ENCODE measurements around the gene KCNK7.

The KCNK7 gene

GRCh38 chr11:65559535-65559934 is 36.1 kb downstream of the KCNK7 start:
- Histone ChIP-seq H3K4me3 (ENCODE audit: low read depth in 1 of 2, low read length in 1 of 2) (no peak overlapping the region), H3K9me3 (no peaks in the 10 kb centered on the region), H3K27me3 (peaks cover 83% of the 10 kb centered on the region), H3K27ac (no peak overlapping the region), H3K36me3 (no peaks in the 10 kb centered on the region), H3K4me1 (ENCODE audit: control insufficient read depth in 1 of 2, insufficient read depth in 1 of 2, low read depth in 1 of 2, low read length in 1 of 2) (peaks cover 4 to 14% of the 10 kb centered on the region in 2 experiments)
- TF ChIP-seq CTCF (IDR thresholded peaks at IDR 0.05): no peak

GRCh38 chr11:65558930-65559509 is 36.6 kb downstream of the KCNK7 start:
- no peaks in the 10 kb centered on the region for H3K36me3 ChIP-seq
- H3K4me3 ChIP-seq (ENCODE audit: low read depth in 1 of 2, low read length in 1 of 2): peak overlapping the region; percentile 17 to 59
- peaks cover 88% of the 10 kb centered on the region for H3K27me3 ChIP-seq
- H3K27ac ChIP-seq: no peak overlapping the region
- peaks cover 4 to 14% of the 10 kb centered on the region in 2 experiments for H3K4me1 ChIP-seq (ENCODE audit: control insufficient read depth in 1 of 2, insufficient read depth in 1 of 2, low read depth in 1 of 2, low read length in 1 of 2)
- TF ChIP-seq CTCF (IDR thresholded peaks at IDR 0.05): no peak
- no peaks in the 10 kb centered on the region for H3K9me3 ChIP-seq

GRCh38 chr11:65558002-65558929 is 37.3 kb downstream of the KCNK7 start, which contains the start of gene LTBP3:
LTBP3 (minus strand) TSS chr11:65558359; CDS start chr11:65557959, 400 bp downstream.
- Histone ChIP-seq H3K27me3 (peaks cover 95% of the 10 kb centered on the region), H3K4me3 (ENCODE audit: low read depth in 1 of 2, low read length in 1 of 2) (peak within 1 kb of the TSS; percentile 25 to 59), H3K9me3 (no peaks in the 10 kb centered on the region), H3K27ac (no peak within 1 kb of the TSS), H3K4me1 (ENCODE audit: control insufficient read depth in 1 of 2, insufficient read depth in 1 of 2, low read depth in 1 of 2, low read length in 1 of 2) (peaks cover 4 to 14% of the 10 kb centered on the region in 2 experiments), H3K36me3 (no peaks in the 10 kb centered on the region)
- no peak for TF ChIP-seq CTCF (IDR thresholded peaks at IDR 0.05)

- Histone ChIP-seq H3K27ac (no peak overlapping the region), H3K27me3 (peaks cover 98% of the 10 kb centered on the region), H3K9me3 (no peaks in the 10 kb centered on the region), H3K4me3 (ENCODE audit: low read depth in 1 of 2, low read length in 1 of 2) (peak overlapping the region in 1 of 2 experiments; percentile 59), H3K4me1 (ENCODE audit: control insufficient read depth in 1 of 2, insufficient read depth in 1 of 2, low read depth in 1 of 2, low read length in 1 of 2) (peaks cover 8 to 14% of the 10 kb centered on the region in 2 experiments), H3K36me3 (no peaks in the 10 kb centered on the region)
- TF ChIP-seq CTCF (IDR thresholded peaks at IDR 0.05): no peak
Measured at GRCh38 chr11:65557280-65558001, 38.2 kb downstream of the KCNK7 start.

GRCh38 chr11:65556470-65557279 is 38.9 kb downstream of the KCNK7 start:
- H3K4me1 ChIP-seq (ENCODE audit: control insufficient read depth in 1 of 2, insufficient read depth in 1 of 2, low read depth in 1 of 2, low read length in 1 of 2): peaks cover 15 to 20% of the 10 kb centered on the region in 2 experiments
- H3K9me3 ChIP-seq: no peaks in the 10 kb centered on the region
- H3K27ac ChIP-seq: no peak overlapping the region

More at GRCh38 chr11:65556470-65557279, 38.9 kb downstream of the KCNK7 start:
- H3K36me3 ChIP-seq: no peaks in the 10 kb centered on the region
- H3K27me3 ChIP-seq: peaks cover 91% of the 10 kb centered on the region
- TF ChIP-seq CTCF (IDR thresholded peaks at IDR 0.05): no peak
- no peak overlapping the region for H3K4me3 ChIP-seq (ENCODE audit: low read depth in 1 of 2, low read length in 1 of 2)

Data from neutrophil (primary cell).